ENCODE data around the gene PFKFB3. TPM values are rescaled to one million over a fixed set of nuclear protein-coding genes. Genes with fewer than 3 reads are reported as not detected.

Gene PFKFB3
- total RNA-seq, 1 donor from 2014 or later = 44.5 TPM

DNA sequence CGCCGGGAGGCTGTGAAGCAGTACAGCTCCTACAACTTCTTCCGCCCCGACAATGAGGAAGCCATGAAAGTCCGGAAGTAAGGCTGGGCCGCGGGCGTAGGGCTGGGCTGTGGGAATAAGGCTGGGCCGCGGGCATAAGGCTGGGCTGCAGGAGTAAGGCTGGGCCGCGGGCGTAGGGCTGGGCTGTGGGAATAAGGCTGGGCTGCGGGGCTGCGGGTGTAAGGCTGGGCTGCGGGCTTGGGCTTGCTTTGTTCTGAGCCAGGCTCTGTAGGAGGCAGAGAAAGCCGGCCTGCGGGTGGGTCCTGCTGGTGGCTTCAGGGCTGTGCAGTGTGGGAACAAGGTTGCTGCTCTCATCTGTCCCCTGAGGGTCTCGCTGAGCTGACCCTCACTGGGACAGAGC lies 12.5 kb downstream of the PFKFB3 start:
- TF ChIP-seq, protein P1, sequence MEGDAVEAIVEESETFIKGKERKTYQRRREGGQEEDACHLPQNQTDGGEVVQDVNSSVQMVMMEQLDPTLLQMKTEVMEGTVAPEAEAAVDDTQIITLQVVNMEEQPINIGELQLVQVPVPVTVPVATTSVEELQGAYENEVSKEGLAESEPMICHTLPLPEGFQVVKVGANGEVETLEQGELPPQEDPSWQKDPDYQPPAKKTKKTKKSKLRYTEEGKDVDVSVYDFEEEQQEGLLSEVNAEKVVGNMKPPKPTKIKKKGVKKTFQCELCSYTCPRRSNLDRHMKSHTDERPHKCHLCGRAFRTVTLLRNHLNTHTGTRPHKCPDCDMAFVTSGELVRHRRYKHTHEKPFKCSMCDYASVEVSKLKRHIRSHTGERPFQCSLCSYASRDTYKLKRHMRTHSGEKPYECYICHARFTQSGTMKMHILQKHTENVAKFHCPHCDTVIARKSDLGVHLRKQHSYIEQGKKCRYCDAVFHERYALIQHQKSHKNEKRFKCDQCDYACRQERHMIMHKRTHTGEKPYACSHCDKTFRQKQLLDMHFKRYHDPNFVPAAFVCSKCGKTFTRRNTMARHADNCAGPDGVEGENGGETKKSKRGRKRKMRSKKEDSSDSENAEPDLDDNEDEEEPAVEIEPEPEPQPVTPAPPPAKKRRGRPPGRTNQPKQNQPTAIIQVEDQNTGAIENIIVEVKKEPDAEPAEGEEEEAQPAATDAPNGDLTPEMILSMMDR (IDR thresholded peaks at IDR 0.05; ENCODE audit: insufficient read depth, low read length, poor library complexity, severe bottlenecking) = no peak
- DNase-seq (ENCODE audit: low read depth) = no peak
- Histone ChIP-seq H3K4me3 (ENCODE audit: low read depth, low read length) (no peak overlapping the region), H3K27me3 (ENCODE audit: control insufficient read depth, insufficient read depth, low read length) (no peaks in the 10 kb centered on the region), H3K36me3 (ENCODE audit: control insufficient read depth, insufficient read depth, low read length) (peaks cover 5% of the 10 kb centered on the region)

DNA sequence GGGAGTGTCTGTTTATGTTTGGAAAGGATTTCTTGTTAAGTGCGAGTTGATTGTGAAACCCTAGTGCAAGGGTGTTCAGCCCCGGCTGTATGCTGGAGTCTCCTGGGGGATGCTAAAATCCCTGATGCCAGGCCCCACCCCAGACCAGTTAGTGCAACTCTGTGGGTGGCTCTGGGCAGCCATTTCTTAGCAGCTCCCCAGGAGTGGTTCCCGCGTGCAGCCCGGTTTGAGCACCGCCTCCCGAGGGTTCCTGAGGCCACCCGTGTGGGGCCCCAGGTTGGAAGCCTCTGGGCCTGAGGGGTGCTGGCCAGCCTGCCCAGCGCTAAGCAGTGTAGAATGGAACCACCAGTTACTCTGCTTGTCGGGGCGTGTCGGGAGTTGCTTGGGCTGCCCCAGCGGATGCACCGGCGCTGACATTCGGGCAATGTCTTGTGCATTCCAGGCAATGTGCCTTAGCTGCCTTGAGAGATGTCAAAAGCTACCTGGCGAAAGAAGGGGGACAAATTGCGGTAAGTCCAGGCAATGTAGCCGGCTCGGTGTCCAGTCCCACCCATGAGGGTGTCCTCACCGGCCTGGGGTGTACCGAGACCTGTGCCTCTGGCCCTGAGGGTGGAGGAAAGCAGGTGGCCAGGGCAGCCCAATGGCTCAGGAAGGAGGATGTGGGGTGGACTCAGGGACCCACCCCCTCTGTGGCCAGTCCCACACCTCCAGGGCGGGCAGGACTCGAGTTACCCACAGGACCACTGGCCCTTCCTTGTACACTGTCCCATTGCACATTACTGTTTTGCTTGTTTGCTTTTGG lies 13.2 kb downstream of the PFKFB3 start:
- Histone ChIP-seq H3K36me3 (ENCODE audit: control insufficient read depth, insufficient read depth, low read length) (peaks cover 6% of the 10 kb centered on the region), H3K4me3 (ENCODE audit: low read depth, low read length) (no peak overlapping the region), H3K27me3 (ENCODE audit: control insufficient read depth, insufficient read depth, low read length) (no peaks in the 10 kb centered on the region)
- TF ChIP-seq, protein P1 (IDR thresholded peaks at IDR 0.05; ENCODE audit: insufficient read depth, low read length, poor library complexity, severe bottlenecking) = no peak
- DNase-seq (ENCODE audit: low read depth) = no peak

DNA sequence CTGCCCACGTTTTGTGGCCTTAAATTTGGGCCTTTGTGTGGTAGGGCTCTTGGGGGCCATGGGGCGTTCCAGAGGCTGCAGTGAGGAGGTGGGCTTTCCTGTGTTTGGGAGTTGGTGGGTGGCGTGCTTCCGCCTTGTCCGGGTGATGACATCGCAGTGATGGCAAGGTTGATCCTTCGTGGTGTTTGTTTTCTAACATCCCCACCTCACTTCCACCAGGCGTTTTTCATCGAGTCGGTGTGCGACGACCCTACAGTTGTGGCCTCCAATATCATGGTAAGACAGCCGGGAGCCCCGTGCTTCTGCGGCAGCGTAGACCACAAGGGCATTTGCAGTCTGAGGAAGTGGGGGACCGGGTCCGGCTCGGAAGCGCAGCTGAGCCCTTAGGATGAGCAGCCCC lies 14.2 kb downstream of the PFKFB3 start:
- H3K4me3 ChIP-seq (ENCODE audit: low read depth, low read length) = no peak overlapping the region
- peaks cover 8% of the 10 kb centered on the region for H3K36me3 ChIP-seq (ENCODE audit: control insufficient read depth, insufficient read depth, low read length)
- no peaks in the 10 kb centered on the region for H3K27me3 ChIP-seq (ENCODE audit: control insufficient read depth, insufficient read depth, low read length)
- TF ChIP-seq, protein P1 (IDR thresholded peaks at IDR 0.05; ENCODE audit: insufficient read depth, low read length, poor library complexity, severe bottlenecking) = no peak
- DNase-seq (ENCODE audit: low read depth) = no peak

DNA sequence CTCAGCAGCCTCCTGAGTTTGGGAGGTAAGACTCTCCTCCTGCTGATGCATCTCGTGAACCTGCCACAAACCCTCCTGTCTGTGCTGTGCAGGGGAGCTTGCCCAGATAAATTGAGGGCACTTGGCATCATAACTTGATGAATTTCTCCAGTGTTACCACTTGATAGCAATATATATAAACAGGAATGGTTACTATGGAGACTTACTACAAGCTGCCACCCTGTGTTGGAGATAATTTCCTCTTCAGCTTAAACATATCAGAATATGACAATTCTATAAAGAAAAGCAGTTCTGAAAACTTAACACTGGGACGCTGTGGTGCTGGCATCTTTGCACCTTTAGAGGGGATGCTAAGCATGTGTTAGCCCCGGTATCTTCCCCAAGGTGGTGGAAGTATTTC lies 14.9 kb downstream of the PFKFB3 start:
- Histone ChIP-seq H3K4me3 (ENCODE audit: low read depth, low read length) (no peak overlapping the region), H3K36me3 (ENCODE audit: control insufficient read depth, insufficient read depth, low read length) (peaks cover 8% of the 10 kb centered on the region), H3K27me3 (ENCODE audit: control insufficient read depth, insufficient read depth, low read length) (no peaks in the 10 kb centered on the region)
- no peak for DNase-seq (ENCODE audit: low read depth)
- TF ChIP-seq, protein P1 (IDR thresholded peaks at IDR 0.05; ENCODE audit: insufficient read depth, low read length, poor library complexity, severe bottlenecking) = no peak

DNA sequence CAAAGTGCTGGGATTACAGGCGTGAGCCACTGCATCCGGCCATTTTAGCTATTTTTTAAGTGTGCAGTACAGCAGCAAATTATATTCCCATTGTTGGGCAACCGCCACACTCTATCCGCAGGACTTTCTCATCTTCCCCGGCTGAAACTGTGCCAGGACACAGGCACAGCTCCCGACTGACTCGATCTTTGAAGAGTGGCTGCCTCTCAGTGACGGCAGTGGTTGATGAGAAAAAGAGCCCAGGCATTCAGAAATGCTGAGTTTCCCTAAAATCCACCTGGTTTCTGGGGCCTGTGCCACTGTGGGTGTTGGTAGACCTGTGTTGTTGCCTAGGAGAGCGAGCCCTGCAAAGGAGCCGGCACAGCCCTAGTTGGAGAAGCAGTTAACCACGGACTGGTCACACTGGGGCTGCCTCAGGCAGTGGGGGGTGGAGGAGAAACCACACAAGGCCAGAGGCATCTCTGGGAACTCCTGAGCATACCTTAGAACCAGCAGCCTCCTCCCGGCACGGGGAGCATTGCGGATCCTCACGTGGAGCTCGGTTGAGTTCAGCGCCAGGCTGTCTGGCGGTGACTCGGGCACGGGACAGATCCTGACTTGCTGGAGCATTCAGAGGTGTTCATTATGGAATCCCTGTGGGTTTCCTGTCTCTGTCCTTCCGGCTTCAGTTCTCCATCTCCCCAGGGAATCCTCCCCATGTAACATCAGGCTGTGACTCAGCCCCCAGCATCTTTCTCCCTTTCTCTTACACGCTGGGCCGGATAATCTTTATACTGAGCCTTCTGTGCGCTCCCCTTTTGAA lies 16.2 kb downstream of the PFKFB3 start:
- no peak for DNase-seq (ENCODE audit: low read depth)

More for the DNA sequence above, 16.2 kb downstream of the PFKFB3 start:
- Histone ChIP-seq H3K36me3 (ENCODE audit: control insufficient read depth, insufficient read depth, low read length) (peaks cover 9% of the 10 kb centered on the region), H3K27me3 (ENCODE audit: control insufficient read depth, insufficient read depth, low read length) (no peaks in the 10 kb centered on the region), H3K4me3 (ENCODE audit: low read depth, low read length) (no peak overlapping the region)
- TF ChIP-seq, protein P1 (IDR thresholded peaks at IDR 0.05; ENCODE audit: insufficient read depth, low read length, poor library complexity, severe bottlenecking) = no peak

All from kidney epithelial cell (primary cell).